Esophagus (tissue), 2 donors: ENCODE data around the gene GYG2. TPM values are rescaled to one million over a fixed set of nuclear protein-coding genes. Genes with fewer than 3 reads are reported as not detected.
"Not testable (repeated sequence)": the region's sequence is repeated elsewhere in the genome, so short reads cannot be mapped to it uniquely, and the experiment has no call there.

ENCODE experiments used
- H3K27ac ChIP-seq, 2 donors: one replicate each; pipeline ENCODE4 v1.5.1; 2013; ENCODE audit warnings: low read depth in 2 of 2, mild to moderate bottlenecking in 2 of 2, inconsistent platforms in 1 of 2, low read length in 1 of 2, moderate library complexity in 1 of 2
- H3K27me3 ChIP-seq, 2 donors: one replicate each; pipeline ENCODE4 v1.6.1; 2013; ENCODE audit warnings: low read length in 2 of 2, control low read depth in 1 of 2, mild to moderate bottlenecking in 1 of 2; ENCODE audit not compliant: insufficient read depth in 2 of 2, control insufficient read depth in 1 of 2
- H3K36me3 ChIP-seq, 2 donors: one replicate each; pipeline ENCODE4 v1.6.1; 2013; ENCODE audit warnings: low read length in 1 of 2; ENCODE audit not compliant: control insufficient read depth in 2 of 2, insufficient read depth in 2 of 2
- H3K4me1 ChIP-seq, 2 donors: one replicate each; pipeline ENCODE4 v1.6.1; 2013; ENCODE audit warnings: low read length in 1 of 2; ENCODE audit not compliant: control insufficient read depth in 2 of 2, insufficient read depth in 2 of 2
- H3K4me3 ChIP-seq, 2 donors: one replicate each; pipeline ENCODE4 v1.5.1; 2013; ENCODE audit warnings: low read length in 2 of 2, mild to moderate bottlenecking in 2 of 2, low read depth in 1 of 2, moderate library complexity in 1 of 2
- H3K9me3 ChIP-seq, 2 donors: one replicate each; pipeline ENCODE4 v1.6.1; 2013; ENCODE audit warnings: mild to moderate bottlenecking in 2 of 2, low read depth in 1 of 2, low read length in 1 of 2, moderate library complexity in 1 of 2; ENCODE audit not compliant: control insufficient read depth in 2 of 2, insufficient read depth in 1 of 2
- WGBS, 2 donors: extraction: QIAGEN DNeasy Blood & Tissue Kit; methylation state at CpG; one replicate each; pipeline ENCODE4 v1.1.7; 2013; 5-methylcytosine and 5-hydroxymethylcytosine counted together
- polyA plus RNA-seq, 2 donors: library from polyadenylated mRNA; stranded (reverse); fragments of 200-250 nt; gene quantifications; one replicate each; pipeline ENCODE4 v1.2.3, GENCODE V29; 2013
- donor health status: healthy with polysubstance abuse.
- donor health status: Bipolar disorder and iron deficiency.

GYG2 gene
- polyA plus RNA-seq, 2 donors: 0.16 to 0.42 TPM

DNA sequence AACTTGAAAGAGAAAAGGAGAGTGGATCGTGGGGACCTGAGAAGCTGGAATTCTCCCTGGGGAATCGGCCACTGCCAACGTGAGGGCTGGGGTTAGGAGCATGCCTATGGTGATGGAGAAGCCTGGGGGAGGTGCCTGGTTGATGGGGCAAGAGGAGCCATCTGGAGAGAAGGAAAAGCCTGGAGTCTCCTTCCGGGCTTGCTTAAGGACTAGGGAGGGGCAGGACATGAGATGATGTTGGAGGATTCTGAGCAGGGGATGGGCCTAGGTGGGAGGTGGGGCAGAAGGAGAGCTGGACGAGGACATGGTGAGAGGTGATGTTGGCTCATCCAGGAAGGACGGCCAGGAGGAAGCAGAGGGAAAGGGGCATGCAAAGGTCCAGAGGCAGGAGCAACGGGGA, 35.0 kb upstream of the GYG2 start:
- Histone ChIP-seq H3K27ac (no peak overlapping the region), H3K4me3 (no peak overlapping the region), H3K4me1 (no peaks in the 10 kb centered on the region), H3K9me3 (no peaks in the 10 kb centered on the region), H3K27me3 (no peaks in the 10 kb centered on the region), H3K36me3 (no peaks in the 10 kb centered on the region)
- 69 to 77% methylated on average over 7 of the region's 7 CpGs for WGBS, 2 donors

DNA sequence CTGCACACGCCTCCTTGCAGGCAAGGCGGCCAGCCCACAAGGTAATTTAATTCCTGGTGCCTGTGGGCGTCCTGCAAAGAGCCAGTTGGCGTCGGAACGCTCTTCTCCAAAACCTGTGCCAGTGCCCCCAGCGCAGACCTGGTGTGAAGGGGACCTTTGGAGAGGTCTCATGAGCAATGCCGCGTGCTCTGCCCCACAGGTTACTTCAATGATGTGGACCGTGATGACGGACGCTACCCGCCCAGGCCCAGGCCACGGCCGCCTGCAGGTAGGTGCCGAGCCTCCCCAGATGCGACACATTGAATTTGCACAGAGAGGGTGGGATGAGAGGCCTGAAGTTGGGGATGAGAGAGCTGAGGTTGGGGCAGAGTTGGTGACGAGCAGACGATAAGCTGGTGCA, 34.4 kb upstream of the GYG2 start:
- Histone ChIP-seq H3K4me1 (no peaks in the 10 kb centered on the region), H3K27ac (no peak overlapping the region), H3K4me3 (no peak overlapping the region), H3K9me3 (no peaks in the 10 kb centered on the region), H3K27me3 (no peaks in the 10 kb centered on the region), H3K36me3 (no peaks in the 10 kb centered on the region)
- 94 to 95% methylated on average over 19 of the region's 19 CpGs for WGBS, 2 donors

DNA sequence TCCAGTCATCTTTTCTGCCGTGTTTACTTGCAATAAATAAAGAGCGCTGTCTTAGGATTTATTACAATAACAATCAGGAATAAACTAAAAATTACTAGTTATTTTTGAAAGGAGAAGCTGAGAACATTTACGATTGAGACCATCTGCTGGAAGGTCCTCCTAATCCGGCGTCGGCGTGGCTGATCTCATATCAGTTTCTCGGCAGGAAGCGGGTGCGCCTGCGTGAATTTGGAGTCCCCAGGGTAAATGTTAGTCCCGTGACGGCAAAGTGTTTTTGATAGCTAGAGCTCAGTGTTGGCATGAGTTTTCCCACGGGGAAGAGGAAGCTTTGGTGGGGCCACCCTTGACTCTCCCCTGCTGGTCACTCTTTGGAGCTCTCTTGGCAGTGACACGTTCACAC, 31.9 kb upstream of the GYG2 start:
- H3K9me3 ChIP-seq, H3K27ac ChIP-seq, H3K4me1 ChIP-seq, H3K27me3 ChIP-seq, H3K4me3 ChIP-seq, H3K36me3 ChIP-seq: not testable (repeated sequence)
- WGBS, 2 donors: 66% methylated on average over 15 of the region's 15 CpGs

DNA sequence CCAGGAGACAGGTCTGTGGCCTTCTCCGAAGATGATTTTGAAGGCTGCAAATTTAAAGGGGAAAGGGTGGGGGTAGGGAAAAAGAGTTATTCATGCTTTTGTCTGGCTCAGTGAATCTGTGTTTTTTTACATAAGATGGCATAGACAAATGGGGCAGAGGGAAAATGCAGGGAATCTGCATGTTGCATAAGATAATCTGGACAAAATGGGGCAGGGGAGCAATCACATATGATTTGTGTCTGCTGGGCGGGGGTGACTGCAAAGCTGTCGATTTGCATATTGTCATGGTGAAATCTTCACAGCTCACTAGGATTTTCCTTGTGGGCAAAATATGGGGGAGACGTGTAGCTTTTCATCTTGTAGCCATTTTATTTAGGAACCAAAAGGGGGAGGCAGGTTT, 29.4 kb upstream of the GYG2 start:
- Histone ChIP-seq H3K36me3 (no peaks in the 10 kb centered on the region), H3K4me1 (no peaks in the 10 kb centered on the region), H3K27me3 (no peaks in the 10 kb centered on the region), H3K27ac (no peak overlapping the region), H3K4me3 (no peak overlapping the region), H3K9me3 (no peaks in the 10 kb centered on the region)
- WGBS, 2 donors: 72 to 75% methylated on average over 4 of the region's 4 CpGs

DNA sequence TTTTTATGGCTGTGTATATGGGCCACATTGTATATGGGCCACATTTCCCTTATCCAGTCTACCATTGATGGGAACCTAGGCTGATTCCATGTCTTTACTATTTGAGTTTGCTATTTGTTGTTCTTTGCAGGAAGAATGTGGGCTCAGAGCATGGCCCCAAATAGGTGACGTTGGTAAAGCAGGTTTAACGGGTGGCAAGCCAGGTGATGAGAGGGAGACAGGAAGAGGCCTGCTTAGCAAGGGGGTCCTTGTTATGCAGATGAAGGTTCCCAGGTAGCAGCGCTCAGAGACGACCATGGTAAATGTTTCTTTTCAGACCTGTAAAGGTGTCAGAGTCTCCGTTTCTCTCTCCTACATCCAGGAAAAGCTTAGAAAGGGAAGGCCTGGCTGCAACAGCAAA, 28.8 kb upstream of the GYG2 start:
- not testable (repeated sequence) for H3K27me3 ChIP-seq, H3K4me1 ChIP-seq, H3K36me3 ChIP-seq, H3K4me3 ChIP-seq, H3K27ac ChIP-seq, H3K9me3 ChIP-seq
- WGBS, 2 donors: 77 to 86% methylated on average over 5 of the region's 5 CpGs

DNA sequence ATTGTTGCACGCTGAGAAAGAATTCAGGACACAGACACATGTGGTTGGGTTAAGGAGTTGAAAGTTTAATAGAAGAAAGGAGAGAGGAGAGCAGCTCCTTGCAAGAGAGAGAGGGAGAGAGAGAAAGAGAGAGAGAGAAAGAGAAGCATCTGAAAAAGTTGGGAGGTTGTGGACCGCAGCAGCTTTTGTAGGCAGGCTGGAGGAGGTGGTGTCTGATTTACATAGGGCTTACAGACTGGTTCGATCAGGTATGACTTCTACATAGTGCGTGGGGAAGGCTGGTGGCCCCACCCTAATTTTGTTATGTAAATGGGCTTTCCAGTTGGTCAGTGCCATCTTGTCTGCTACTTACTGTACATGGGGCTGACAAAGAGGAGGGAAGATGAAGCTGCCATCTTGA, 27.5 kb upstream of the GYG2 start:
- Histone ChIP-seq H3K27ac (no peak overlapping the region), H3K4me1 (no peaks in the 10 kb centered on the region), H3K27me3 (no peaks in the 10 kb centered on the region), H3K36me3 (no peaks in the 10 kb centered on the region), H3K4me3 (no peak overlapping the region), H3K9me3 (no peaks in the 10 kb centered on the region)
- 82 to 87% methylated on average over 4 of the region's 4 CpGs for WGBS, 2 donors

DNA sequence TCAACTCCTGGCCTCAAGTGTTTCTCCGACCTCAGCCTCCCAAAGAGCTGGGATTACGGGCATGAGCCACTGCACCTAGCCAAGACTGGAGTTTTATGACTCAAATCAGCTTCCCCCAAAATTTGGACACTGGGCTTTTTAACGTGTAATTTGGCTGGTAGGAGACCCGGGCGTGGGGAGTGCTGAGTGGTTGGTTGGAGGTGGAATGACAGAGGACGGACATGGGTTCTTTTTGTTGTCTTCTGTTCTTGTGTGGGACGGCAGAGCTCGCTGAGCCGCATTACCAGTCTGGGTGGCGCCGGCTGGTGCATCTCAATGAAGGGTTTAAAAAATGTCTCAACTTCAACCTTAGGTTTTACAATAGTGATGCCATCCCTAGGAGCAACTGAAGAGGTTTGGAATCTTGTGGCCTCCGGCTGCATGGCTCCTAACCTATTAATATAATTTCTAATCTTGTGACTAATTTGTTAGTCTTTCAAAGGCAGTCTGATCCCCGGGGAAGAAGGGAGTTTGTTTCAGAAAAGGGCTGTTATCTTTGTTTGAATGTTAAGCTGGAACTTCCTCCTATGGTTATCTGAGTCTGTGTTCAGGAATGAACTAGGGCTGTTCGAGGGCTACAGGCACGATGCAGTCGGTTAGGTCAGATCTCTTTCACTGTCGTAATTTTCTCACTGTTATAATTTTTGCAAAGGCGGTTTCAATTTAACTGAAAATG, 26.2 kb upstream of the GYG2 start:
- H3K27me3 ChIP-seq, H3K36me3 ChIP-seq, H3K4me3 ChIP-seq, H3K4me1 ChIP-seq, H3K9me3 ChIP-seq: not testable (repeated sequence)
- WGBS, 2 donors: 53 to 54% methylated on average over 17 of the region's 18 CpGs
- H3K27ac ChIP-seq: peak overlapping the region in 1 of 2 donors; percentile 65

DNA sequence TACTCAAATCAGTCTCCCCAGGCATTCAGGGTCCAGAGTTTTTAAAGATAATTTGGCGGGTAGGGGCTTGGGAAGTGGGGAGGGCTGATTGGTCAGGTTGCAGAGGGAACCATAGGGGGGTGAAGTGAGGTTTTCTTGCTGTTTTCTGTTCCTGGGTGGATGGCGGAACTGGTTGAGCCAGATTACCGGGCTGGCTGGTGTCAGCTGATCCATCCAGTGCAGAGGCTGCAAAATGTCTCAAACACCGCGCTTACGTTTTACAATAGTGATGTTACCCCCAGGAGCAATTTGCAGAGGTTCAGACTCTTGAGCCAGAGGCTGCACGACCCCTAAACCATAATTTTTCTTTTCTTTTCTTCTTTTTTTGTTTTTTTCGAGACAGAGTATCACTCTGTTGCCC, 25.2 kb upstream of the GYG2 start:
- H3K4me3 ChIP-seq, H3K27me3 ChIP-seq, H3K36me3 ChIP-seq, H3K9me3 ChIP-seq, H3K4me1 ChIP-seq: not testable (repeated sequence)
- WGBS, 2 donors: 52 to 56% methylated on average over 8 of the region's 8 CpGs
- H3K27ac ChIP-seq: peak overlapping the region in 1 of 2 donors; percentile 91

DNA sequence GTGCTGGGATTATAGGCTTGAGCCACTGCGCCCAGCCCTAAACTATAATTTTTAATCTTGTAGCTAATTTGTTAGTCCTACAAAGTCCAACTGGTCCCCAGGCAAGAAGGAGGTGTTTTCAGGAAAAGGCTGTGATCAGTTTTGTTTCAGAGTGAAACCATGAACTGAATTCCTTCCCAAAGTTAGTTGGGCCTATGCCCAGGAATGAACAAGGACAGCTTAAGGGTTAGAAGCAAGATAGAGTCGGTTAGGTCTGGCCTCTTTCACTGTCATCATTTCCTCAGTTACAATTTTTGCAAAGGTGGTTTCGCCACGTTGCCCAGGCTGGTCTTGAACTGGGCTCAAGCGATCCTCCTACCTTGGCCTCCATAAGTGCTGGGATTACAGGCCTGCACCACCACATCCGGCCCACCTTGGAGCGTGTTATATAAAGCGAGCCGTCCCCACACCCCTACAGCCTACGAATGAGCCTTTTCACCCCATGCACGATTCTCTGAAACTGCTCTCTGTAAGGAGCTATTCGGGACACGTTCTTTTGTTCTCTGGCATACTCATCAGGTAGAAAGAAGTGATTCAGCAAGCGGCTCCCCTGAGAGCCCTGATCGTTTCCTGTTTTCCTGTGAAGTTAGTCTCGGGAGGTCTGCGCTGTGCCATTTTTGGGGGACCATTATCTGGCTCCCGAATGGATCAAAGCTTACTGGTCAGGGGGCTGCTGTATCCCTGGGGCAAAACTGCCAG, 24.5 kb upstream of the GYG2 start:
- H3K27ac ChIP-seq: peak overlapping the region; percentile 59 to 91
- 59 to 60% methylated on average over 16 to 18 of the region's 18 CpGs for WGBS, 2 donors

DNA sequence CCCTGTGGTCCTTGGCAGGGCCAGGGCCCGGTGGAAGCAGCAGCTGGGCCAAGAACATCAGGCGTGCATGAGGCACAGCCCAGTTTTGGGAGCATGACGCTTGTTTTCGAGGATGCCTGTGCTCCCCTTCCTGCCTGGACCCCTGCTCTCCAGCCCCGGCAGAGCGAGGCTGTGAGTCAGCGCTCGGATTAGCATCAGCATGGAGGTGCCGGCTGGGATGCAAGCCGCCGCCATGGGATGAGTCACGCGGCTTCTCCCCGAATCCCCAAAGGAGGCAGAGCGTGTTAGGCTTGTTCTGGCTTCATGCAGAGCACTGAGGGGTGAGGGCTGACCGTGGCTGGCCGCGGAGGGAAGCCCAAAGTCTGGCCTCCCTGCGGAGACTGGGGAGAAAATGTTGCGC, 23.9 kb upstream of the GYG2 start:
- WGBS, 2 donors: 50 to 56% methylated on average over 20 of the region's 20 CpGs

More for the DNA sequence above, 24.5 kb upstream of the GYG2 start:
- not testable (repeated sequence) for H3K4me1 ChIP-seq, H3K27me3 ChIP-seq, H3K9me3 ChIP-seq, H3K4me3 ChIP-seq, H3K36me3 ChIP-seq

More for the DNA sequence above, 23.9 kb upstream of the GYG2 start:
- peak overlapping the region; percentile 73 to 91 for H3K27ac ChIP-seq
- H3K4me1 ChIP-seq, H3K4me3 ChIP-seq, H3K27me3 ChIP-seq, H3K36me3 ChIP-seq, H3K9me3 ChIP-seq: not testable (repeated sequence)
